Ovary (tissue), 3 donors: ENCODE measurements around the gene FIBCD1.

Experiments used
- EP300 ChIP-seq: sonication (generic); formaldehyde crosslinking; IDR thresholded peaks from one replicate; pipeline ENCODE4 v1.6.1; 2017; ENCODE audit warnings: antibody characterized with exemption
- POLR2A ChIP-seq: fragments of 450-650 bp; IDR thresholded peaks from one replicate; pipeline ENCODE4 v1.6.1; 2017; ENCODE audit warnings: antibody characterized with exemption, mild to moderate bottlenecking, moderate library complexity
- TF ChIP-seq, protein P1 (sequence below), 3 donors: fragments of 450-650 bp in 2 of 3; fragments of 200-600 bp in 1 of 3; IDR thresholded peaks; one replicate each; pipeline versions ENCODE4 v1.5.1 to v1.8.0; 2016 to 2022; ENCODE audit warnings: antibody characterized with exemption in 3 of 3, mild to moderate bottlenecking in 1 of 3
- donor health status: DM: no; HTN: no; CAD: no.

DNA sequence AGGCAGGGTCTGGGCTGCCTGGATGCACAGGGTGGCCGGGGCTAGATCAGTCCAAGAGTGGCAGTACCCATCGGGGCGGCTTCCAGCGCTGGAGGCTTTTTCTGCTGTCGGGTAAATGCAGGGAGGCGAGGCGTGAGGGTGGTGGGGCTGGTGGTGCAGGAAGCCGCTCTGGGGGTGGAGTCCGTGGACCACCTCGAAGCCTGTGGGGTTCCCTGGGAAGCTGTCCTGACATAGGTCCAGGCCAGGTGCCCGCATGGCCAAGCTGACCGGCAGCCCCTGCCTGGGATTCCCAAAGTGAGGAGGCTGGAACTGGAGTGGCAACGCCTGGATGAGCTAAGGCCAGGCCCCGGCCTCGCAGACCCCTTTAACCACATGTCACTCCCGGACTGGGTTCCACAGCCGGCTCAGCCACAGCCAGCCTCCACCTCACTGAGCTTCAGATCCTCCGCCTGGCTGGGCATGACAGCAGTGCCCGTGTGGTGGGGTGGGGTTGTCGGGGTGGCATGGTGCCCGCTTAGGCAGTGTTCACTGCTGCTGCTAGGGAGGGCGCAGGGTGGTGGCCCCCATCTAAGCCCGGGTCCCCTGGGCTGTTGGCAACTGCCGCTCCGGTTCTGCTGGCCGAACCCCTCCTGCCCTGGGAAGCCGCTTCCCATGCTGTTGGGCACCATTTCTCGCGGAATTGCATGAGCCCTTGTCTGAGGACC lies 41.0 kb downstream of the FIBCD1 start:
- TF ChIP-seq, protein P1, sequence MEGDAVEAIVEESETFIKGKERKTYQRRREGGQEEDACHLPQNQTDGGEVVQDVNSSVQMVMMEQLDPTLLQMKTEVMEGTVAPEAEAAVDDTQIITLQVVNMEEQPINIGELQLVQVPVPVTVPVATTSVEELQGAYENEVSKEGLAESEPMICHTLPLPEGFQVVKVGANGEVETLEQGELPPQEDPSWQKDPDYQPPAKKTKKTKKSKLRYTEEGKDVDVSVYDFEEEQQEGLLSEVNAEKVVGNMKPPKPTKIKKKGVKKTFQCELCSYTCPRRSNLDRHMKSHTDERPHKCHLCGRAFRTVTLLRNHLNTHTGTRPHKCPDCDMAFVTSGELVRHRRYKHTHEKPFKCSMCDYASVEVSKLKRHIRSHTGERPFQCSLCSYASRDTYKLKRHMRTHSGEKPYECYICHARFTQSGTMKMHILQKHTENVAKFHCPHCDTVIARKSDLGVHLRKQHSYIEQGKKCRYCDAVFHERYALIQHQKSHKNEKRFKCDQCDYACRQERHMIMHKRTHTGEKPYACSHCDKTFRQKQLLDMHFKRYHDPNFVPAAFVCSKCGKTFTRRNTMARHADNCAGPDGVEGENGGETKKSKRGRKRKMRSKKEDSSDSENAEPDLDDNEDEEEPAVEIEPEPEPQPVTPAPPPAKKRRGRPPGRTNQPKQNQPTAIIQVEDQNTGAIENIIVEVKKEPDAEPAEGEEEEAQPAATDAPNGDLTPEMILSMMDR (IDR thresholded peaks at IDR 0.05) = no peak
- TF ChIP-seq POLR2A (no peak), EP300 (no peak)
